Stimulated activated CD8-positive, alpha-beta memory T cell treated with anti-CD3 and anti-CD28 coated beads, Interleukin-15, amount 100 ng/mL, for 4 hours (primary cell): ENCODE data around the gene METRNL.
"Not testable (repeated sequence)": the region's sequence is repeated elsewhere in the genome, so short reads cannot be mapped to it uniquely, and the experiment has no call there.

ENCODE experiments used
- DNase-seq, 2 donors: peaks; one replicate each; pipeline ENCODE4 v3.0.0-alpha.2; 2020; ENCODE audit warnings: low read depth in 2 of 2

Gene METRNL

DNA sequence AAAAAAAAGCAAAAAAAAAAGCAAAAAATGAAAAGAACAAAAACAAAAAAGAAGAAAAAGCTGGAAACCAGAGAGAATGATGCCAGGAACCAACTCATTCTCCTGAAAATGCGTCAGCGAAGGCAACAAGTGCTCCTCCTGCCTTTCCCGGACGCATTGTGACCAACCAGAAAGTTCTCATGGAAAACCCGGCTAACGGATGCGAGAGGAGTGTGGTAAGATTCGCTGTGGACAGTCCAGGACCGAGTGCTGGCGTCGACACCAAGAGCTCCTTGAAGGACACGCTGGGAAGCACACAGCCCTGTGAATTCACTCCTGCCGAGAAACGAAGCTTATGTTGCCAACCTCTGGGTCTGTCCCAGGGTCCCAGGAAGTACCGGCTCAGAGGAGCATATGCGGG lies 43.4 kb downstream of the METRNL start:
- DNase-seq, result no peak

DNA sequence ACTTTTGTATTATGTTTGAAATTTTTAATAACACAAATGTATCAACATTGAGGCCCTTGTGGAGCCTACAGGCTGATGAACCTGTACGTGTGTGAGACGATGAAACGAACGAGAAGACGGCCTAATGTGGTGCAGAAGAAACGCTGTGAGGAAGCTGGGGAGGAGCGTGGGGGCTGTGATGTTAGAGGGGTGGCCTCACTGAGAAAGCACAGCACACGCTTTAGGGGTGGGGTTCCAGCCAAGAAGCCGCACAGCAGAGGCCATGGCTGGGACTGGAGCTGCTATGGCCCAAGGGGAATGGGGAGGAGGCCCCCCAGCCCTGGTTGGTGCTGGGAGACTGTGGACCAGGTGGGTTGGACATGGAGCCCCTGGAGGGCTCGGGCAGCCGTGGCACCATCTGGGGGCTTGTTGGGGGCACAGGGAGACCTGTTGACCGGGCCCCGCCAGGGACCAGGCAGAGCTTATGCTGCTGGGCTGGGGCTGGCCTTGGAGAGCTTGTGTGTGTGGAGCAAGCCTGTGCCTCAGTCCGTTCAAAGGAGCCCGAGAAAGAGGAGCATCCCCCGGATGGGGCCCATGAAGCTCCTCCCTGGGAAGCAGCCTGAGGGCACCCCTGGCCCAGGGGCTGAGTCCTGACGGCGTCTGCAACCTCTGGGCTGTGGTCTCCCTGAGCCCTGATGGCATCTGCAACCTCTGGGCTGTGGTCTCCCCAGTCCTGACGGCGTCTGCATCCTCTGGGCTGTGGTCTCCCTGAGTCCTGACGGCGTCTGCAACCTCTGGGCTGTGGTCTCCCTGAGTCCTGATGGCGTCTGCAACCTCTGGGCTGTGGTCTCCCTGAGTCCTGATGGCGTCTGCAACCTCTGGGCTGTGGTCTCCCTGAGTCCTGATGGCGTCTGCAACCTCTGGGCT lies 44.7 kb downstream of the METRNL start:
- no peak for DNase-seq

DNA sequence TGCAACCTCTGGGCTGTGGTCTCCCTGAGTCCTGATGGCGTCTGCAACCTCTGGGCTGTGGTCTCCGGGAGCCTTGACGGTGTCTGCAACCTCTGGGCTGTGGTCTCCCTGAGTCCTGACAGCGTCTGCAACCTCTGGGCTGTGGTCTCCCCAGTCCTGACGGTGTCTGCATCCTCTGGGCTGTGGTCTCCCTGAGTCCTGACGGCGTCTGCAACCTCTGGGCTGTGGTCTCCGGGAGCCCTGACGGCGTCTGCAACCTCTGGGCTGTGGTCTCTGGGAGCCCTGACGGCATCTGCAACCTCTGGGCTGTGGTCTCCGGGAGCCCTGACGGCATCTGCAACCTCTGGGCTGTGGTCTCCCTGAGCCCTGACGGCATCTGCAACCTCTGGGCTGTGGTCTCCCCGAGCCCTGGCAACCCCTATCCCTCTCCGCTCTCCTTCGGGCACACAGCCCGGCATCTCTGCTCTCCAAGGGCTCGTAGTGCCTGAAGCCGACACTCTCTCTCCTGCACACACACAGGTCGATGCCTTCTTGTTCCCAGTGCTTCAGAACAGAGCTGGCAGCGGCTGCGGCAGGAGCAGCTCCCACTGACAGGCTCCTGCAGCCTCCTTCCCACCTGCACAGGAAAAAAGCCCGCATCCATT lies 45.6 kb downstream of the METRNL start:
- no peak for DNase-seq

DNA sequence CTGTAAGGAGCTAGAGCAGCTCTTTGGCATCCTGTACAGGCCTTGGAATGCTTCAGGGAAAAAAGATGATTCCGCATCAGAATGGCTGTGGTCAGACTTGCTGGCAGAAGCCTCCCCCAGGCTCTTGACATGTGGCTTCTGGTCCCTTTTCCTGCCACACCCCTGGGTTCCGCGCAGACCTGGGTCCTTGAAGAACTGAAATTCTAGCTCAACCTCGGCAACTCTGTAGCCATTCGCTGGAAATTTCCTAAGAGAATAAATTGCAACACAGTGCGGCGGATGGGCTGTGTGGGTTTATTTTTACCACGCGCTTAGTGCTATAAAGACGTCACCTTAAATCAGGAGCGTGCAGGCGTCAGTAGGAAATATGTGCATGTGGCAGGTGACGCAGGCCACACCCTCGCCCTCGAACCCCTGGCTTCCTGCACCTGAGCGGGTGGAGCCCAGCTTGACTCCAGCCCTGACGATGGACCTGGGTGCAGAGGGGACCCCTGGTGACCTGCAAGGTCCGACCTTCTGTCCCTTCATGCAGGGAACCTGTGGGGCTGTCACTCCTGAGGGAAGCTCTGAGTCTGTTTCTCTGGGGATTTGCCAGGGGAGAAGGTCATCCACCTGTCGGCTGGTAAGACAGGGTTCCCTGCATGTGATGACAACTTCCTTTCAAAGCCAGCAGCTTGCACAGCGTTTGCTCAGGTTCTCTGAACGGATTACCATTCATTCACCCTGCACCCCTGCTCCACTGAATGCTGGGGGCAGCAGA lies 46.3 kb downstream of the METRNL start:
- no peak for DNase-seq

DNA sequence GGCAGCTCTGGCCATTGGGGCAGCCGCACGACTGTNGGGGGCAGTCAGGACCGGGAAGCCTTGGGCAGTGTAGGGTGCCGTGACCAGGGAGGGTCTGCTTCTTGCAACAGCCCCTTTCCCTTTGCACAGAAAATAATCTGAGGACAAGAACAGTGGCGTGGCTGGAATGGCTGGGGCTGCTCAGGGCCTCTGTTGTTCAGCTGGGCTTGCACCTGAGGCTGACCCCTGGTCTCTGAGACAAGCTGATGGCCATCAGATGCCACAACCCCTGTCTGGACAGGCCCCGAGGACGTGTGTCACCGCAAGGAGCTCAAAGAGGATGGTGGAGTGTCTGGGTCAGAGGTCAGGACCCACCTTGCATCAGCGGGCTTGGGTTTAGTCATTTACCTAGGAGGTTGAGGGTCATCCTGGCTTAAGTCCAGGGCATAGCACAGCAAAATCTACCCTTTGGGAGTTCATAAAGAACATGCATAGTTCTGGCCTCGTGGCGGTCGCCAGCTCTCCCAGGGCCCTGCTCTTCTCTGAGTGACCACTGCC lies 46.9 kb downstream of the METRNL start:
- DNase-seq, result no peak

DNA sequence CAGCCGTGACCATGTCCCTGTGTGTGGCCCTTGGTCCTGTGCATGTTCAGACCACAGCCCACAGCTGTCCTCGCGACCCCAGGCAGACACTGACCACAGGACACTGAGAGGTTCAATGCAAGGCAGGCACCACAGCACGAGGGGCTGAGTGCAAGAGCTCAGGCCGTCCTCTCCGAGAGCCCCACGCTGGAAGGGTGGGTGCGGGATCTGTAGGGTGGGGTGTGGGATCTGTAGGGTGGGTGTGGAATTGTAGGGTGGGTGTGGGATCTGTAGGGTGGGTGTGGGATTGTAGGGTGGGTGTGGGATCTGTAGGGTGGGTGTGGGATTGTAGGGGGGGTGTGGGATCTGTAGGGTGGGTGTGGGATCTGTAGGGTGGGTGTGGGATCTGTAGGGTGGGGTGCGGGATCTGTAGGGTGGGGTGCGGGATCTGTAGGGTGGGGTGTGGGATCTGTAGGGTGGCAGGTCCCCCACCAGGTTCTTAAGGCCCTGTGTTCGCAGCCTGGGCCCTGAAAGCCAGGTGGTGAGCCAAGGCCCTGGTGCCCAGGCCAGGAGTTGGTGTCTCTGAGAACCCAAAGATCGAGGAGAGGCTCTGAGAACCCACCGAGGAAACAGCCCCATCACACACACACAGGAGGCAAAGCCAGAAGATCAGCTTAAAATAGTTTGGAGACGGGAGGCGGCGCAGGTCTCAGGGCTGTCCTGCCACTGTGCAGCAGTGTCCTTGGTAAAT lies 48.2 kb downstream of the METRNL start:
- no peak for DNase-seq

DNA sequence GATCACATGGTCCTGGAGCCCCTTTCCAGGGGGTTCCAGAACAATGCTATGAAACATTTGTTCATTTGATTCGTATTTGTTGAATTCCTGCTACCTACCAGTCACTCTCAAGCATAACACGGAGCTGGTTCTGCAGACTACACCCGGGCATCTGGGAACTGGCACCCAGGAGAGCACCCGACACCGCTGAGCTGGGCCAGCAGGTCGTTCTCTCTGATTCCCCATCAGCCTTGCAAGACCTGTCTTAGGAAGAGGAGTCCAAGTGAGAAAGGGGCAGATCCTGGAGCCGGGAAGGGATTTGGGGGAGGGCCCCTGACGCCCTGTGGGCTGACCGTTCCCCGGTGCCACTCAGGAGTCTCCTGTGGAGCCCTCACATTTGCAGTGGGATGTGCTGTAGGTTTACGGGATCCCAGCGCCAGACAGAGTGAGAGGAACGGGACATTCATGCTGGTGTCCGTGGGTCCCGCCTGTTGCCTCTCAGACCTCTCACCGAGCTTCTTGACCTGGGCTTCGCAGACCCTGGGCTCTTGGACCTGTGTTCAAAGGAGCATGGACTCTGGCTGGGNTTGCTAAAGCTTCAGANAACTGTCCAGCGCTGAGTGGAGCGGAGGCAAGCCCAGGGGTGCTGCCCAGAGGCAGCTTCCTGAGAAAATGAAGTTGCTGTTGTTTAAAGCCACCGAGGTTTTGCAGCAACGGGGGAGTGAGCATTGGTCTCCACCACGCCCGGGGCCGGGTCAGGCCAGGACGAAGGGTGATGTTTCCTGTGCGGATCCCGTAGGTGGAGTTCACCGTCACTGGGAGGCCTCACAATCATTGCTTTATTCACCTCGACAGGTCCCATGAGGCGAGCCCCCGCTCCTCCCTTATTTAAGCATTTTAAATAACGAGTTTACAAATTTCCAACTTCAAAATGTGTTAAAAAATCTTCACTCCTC lies 49.2 kb downstream of the METRNL start:
- no peak for DNase-seq

DNA sequence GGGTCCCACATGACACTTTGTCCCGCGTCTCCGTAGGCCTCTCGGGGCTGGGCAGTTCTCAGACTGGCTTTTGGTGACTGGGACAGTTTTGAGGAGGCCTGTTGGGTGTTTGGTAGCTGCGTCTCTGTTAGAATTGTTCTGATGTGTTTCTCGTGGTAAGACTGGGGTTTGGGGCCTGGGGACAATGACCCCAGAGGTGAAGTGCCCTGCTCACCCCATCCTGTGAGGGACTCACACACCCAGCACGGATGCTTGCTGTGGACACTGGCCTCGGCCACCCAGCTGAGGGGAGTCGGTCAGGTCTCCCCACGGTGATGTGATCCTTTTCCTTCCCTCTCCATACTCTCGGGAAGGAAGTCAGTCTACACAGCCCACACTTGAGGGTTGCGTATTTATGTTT lies 50.3 kb downstream of the METRNL start:
- no peak for DNase-seq

DNA sequence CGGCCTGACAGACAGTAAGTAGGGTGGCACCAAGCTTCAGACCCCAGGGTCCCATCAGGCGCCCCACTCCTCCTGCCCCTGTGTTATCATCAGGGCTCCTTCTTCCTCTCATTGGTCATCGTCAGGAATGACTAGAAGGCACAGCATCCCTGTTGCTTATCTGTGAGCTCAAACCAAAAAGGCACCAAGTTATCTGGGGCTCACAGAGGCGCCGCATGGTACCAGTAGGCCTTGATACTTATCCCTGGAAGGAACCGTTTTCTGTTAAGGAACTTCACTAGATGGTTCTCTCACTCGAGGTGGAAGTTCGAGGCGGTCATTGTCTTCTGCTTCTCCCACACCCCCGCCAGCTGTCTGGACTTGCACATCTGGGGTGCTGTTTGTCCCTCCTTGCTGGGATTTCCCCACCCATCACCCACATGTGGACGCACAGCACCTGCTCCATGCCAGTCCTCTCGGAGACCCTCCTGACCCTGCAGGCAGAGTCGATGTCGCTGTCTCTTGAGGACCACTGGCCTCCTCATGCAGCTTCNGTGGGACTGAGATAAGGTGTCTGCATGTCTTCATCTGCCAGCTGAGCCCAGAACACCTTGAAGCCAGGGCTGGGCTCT lies 52.1 kb downstream of the METRNL start:
- no peak for DNase-seq

DNA sequence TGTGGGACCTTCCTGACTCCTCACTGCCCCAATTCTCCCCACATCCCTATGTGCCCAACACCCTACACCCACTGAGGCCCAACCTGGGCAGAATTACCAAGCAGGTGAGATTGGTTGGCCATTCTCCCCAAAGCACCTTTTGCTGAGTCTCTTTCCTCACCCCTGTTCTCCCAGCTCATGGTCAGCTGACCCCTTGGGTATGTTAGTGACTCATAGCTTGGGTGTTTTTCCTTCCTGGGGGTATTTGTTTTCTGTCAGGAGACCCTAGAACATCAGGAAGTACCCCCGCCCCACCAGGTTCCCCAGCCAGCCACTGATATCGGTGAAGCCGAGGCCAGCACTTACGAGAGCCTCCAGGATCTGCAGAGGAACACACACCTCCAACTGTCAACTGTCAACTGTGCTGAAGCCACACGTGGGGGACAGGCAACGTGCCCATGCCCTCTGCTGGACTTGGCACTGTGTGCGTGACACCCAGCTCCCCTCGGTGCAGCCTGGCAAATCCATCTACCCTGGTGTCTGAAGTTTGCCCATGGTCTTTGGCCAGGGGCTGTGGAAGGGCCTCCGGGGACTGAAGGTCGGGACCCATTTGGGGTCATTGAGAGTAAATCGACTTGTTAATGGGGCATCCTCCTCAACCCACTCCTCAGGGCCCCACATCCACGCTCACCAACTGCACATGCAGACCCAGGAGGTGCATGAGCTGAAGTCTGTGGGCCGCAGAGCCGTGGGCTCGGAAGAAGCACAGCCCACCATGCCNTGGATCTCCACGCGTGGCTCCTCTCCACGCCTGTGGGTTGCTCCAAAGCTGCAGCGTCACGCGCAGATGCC lies 53.1 kb downstream of the METRNL start:
- DNase-seq, result no peak

DNA sequence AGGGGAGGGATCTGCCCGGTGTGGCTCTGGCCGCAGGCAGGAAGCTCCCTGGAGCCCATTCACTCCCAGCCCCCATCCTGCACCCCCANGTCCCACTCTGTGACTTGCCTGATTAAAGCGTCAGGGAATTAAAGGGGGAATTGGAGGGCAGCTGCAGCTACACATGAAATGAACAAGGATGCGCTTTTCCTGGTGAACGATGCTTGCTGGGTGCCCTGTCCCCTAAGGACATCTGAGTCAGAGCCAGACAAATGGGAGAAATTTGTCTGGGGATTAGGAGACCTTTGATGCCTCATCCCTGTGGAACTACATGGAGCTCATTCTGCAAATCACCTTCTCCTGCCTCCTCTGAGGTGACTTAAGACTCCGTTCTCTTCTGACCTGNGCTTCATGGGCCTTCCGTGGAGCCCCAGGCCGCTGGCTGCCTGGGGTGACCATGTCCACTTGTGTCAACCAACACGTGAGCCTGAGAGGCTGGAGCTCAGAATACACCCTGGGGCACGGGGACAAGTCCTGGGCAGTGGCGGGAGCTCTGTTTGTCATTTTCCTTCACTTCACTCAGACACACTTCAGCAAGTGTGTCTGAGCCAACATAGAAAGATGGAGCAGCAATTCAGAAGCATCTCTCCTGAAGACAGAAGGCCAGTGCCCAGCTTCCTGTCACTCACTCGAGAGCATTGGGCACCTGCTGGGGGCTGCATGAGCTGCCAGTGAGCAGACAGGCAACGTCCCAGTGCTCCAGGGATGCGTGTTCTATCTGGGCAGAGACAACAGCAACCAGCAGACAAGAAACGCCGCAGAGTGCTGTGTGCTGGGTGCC lies 54.1 kb downstream of the METRNL start:
- no peak for DNase-seq

DNA sequence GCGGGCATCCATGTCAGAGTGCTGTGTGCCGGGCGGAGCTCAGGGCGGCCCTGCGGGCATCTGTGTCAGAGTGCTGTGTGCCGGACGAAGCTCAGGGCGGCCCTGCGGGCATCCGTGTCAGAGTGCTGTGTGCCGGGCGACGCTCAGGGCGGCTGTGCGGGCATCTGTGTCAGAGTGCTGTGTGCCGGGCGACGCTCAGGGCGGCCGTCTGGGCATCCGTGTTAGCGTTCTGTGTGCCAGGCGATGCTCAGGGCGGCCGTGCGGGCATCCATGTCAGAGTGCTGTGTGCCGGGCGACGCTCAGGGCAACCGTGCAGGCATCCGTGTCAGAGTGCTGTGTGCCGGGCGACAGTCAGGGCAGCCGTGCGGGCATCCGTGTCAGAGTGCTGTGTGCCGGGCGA lies 55.0 kb downstream of the METRNL start:
- DNase-seq, result not testable (repeated sequence)

DNA sequence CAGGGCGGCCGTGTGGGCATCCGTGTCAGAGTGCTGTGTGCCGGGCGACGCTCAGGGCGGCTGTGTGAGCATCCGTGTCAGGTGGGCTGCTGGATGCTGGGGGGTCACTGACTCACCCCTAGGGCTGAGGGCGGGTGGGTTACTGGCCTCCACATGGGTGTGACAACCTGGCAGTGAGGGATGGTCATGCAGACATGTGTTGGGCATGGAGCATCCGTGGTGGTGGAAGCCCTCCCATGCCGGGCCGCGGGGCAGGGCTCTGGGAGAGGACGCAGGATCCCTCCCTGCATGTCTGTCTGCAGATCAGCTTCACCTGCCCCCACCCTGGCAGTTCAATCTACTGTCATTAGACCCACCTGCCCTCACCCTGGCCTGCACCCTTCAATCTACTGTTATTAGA lies 56.3 kb downstream of the METRNL start:
- DNase-seq, result no peak

DNA sequence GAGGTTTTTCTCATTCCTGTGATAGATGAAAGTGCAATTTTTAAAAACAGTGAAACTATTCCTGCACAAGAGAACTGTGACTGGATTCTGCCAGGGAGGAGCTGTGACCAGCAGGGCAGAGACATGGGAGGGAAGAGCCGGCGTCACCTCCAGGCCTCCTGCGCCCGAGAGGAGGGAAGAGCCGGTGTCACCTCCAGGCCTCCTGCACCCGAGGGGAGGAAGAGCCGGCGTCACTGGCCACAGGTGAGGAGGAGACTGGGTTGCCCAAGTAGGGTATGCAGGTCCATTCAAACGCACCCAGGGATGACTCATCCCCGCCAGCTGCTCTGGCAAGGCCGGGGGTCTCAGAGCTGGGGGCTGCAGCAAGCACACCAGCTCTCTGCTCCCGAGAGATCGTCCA lies 56.7 kb downstream of the METRNL start:
- no peak for DNase-seq

DNA sequence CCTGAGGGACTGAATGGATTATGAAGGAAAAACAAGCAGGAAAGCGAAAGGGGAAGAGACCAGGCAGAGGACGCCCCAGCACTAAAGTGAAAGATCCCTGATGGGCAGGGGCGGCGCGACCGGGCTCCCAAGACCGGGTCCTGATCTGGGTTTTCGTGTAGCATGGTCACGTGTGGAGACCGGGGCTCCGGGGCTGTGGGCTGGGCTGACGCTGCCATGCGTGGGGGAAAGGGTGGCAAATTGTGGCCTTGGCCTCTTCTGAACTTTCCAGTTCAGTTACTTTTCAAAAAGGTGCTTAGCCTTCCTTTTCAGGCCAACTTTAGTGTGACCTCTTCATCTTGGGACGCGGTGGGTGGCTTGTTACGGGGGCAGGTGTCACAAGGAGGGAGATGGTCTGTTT lies 57.5 kb downstream of the METRNL start:
- DNase-seq, result no peak

DNA sequence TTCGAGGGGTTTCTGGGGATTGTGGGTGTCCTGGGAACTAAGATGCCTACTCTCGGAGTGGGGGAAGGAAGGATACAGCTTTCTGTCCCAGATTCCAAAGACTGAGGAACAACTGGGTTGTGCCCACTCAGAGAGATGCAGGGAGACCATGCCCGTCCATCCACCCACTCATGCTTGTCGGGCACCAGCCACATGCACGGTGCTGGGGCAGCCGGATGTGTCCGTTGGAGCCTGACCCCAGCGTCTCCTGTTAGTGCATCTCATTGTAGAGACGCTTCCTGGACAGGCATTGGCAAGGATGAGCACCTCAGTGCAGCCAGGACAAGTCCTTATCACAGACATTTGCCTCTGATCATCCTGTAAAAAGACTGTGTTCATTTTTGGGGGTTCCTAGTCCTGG lies 58.1 kb downstream of the METRNL start:
- DNase-seq, result no peak

DNA sequence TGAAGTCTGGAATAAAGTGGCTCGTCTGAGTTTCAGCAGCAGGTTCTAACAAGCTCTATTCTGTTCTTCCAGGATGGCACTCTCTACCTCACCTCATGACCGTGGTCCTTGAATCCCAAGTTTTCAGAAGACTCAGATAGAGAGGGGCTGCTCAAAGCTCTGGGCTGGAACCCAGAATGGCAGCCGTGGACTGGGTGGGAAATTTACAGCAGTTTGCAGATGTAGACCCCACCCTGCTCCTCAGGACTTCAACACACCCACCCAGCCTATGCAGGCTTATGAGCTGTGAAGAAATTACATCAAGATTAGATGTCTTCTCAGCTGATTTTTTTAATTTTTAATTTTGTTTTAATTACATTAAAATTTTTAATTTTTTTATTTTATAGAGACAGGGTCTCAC lies 59.4 kb downstream of the METRNL start:
- DNase-seq, result no peak

DNA sequence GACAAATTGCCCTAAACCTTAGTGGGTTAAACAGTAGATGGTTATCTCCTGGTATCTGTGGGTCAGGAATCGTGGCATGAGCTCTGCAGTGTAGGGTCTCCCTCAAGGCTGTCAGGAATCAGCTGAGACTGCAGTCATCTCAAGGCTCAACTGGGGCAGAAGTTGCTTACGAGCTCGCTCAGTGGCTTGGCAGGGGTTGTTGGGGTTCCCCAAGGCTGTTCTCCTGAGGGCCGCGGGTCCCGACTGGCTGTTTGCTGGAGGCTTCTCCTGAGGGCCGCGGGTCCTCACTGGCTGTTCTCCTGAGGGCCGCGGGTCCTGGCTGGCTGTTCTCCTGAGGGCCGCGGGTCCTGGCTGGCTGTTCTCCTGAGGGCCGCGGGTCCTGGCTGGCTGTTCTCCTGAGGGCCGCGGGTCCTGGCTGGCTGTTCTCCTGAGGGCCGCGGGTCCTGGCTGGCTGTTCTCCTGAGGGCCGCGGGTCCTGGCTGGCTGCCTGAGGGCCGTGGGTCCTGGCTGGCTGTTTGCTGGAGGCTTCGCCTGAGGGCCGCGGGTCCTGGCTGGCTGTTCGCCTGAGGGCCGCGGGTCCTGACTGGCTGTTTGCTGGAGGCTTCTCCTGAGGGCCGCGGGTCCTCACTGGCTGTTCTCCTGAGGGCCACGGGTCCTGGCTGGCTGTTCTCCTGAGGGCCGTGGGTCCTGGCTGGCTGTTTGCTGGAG lies 60.3 kb downstream of the METRNL start:
- not testable (repeated sequence) for DNase-seq
